SK-N-SH (cell line): ENCODE measurements around the gene MMP23B. TPM values are rescaled to one million over a fixed set of nuclear protein-coding genes. Genes with fewer than 3 reads are reported as not detected.
A peak's percentile ranks its signal among the peaks of the same experiment; 100 is the strongest.

ENCODE experiments used
- CTCF ChIA-PET: fragments of 300-600, 350-600 bp; formaldehyde crosslinking; extraction: SDS; loops from one replicate; lab custom pipeline; 2021; lab: Yijun Ruan, JAX
- POLR2A ChIA-PET: fragments of 350-600 bp; sonication (Branson Sonifier 250); formaldehyde crosslinking; extraction: SDS; loops from one replicate; lab custom pipeline; 2020; ENCODE audit warnings: antibody characterized with exemption, inconsistent platforms; lab: Yijun Ruan, JAX
- DNase-seq: peaks from one replicate; pipeline ENCODE4 v3.0.0; 2012
- H2AFZ ChIP-seq: fragments of 200-600 bp; sonication (generic); 2 replicates; pipeline ENCODE4 v1.8.1; 2016; ENCODE audit warnings: antibody characterized with exemption, mild to moderate bottlenecking, low read depth
- H3F3A ChIP-seq: fragments of 200-600 bp; sonication (generic); replicated peaks from 2 replicates; pipeline ENCODE3; 2016; ENCODE audit warnings: antibody characterized with exemption, mild to moderate bottlenecking; ENCODE audit not compliant: insufficient read depth
- H3K27ac ChIP-seq, 2 experiments: fragments of 200-500 bp in 1 of 2; fragments of 200-600 bp in 1 of 2; sonication (Bioruptor generic) in 1 of 2; sonication (generic), shearing (Covaris generic) in 1 of 2; 2 replicates each; pipeline versions ENCODE4 v1.5.1 to v1.6.1; 2014 to 2016; ENCODE audit warnings: low read depth in 2 of 2, inconsistent platforms in 1 of 2, low read length in 1 of 2, mild to moderate bottlenecking in 1 of 2, mixed read lengths in 1 of 2
- H3K27me3 ChIP-seq: fragments of 200-600 bp; sonication (generic), shearing (Covaris generic); 2 replicates; pipeline ENCODE4 v1.6.1; 2016; ENCODE audit warnings: mixed run types; ENCODE audit not compliant: insufficient read depth
- H3K36me3 ChIP-seq, 2 experiments: fragments of 200-500 bp in 1 of 2; fragments of 200-600 bp in 1 of 2; sonication (Bioruptor generic) in 1 of 2; sonication (generic) in 1 of 2; replicated peaks in 1 of 2; 2 replicates each; pipeline versions ENCODE3 to v1.5.1; 2014 to 2016; ENCODE audit warnings: low read length in 1 of 2, mild to moderate bottlenecking in 1 of 2; ENCODE audit not compliant: insufficient read depth in 2 of 2, control insufficient read depth in 1 of 2
- H3K4me1 ChIP-seq, 2 experiments: fragments of 200-500 bp in 1 of 2; fragments of 200-600 bp in 1 of 2; sonication (Bioruptor generic) in 1 of 2; sonication (generic), shearing (Covaris generic) in 1 of 2; 2 replicates each; pipeline versions ENCODE4 v1.5.1 to v1.6.1; 2014 to 2016; ENCODE audit warnings: low read depth in 1 of 2, low read length in 1 of 2, mixed run types in 1 of 2; ENCODE audit not compliant: insufficient read depth in 2 of 2, control insufficient read depth in 1 of 2
- H3K4me2 ChIP-seq: fragments of 200-600 bp; sonication (generic), shearing (Covaris generic); 2 replicates; pipeline ENCODE4 v1.6.1; 2017; ENCODE audit warnings: mixed run types
- H3K4me3 ChIP-seq, 2 experiments: fragments of 200-500 bp in 1 of 2; fragments of 200-600 bp in 1 of 2; sonication (Bioruptor generic) in 1 of 2; sonication (generic), shearing (Covaris generic) in 1 of 2; 2 replicates each; pipeline versions ENCODE4 v1.5.1 to v1.8.1; 2014 to 2016; ENCODE audit warnings: low read depth in 2 of 2, inconsistent platforms in 1 of 2, low read length in 1 of 2, mild to moderate bottlenecking in 1 of 2, mixed read lengths in 1 of 2, moderate library complexity in 1 of 2
- H3K79me2 ChIP-seq: fragments of 200-600 bp; sonication (generic); 2 replicates; pipeline ENCODE4 v1.8.1; 2017; ENCODE audit warnings: mild to moderate bottlenecking; ENCODE audit not compliant: insufficient read depth
- H3K9ac ChIP-seq: fragments of 200-600 bp; sonication (generic); 2 replicates; pipeline ENCODE4 v1.6.1; 2017; ENCODE audit warnings: mixed run types
- H3K9me2 ChIP-seq: fragments of 200-600 bp; sonication (generic); 2 replicates; pipeline ENCODE4 v1.6.1; 2017; ENCODE audit warnings: mixed run types
- H3K9me3 ChIP-seq: fragments of 200-600 bp; sonication (generic); 2 replicates; pipeline ENCODE4 v1.6.1; 2017; ENCODE audit warnings: mixed run types, mild to moderate bottlenecking, moderate library complexity
- H4K20me1 ChIP-seq: fragments of 200-600 bp; sonication (generic); 2 replicates; pipeline ENCODE4 v1.6.1; 2017; ENCODE audit warnings: mild to moderate bottlenecking, mixed run types; ENCODE audit not compliant: insufficient read depth
- CHD2 ChIP-seq: fragments of 150-350 bp; IDR thresholded peaks from 2 replicates; pipeline ENCODE4 v1.6.1; 2018; ENCODE audit warnings: low read length; ENCODE audit not compliant: partially characterized antibody
- CTCF ChIP-seq: fragments of 200-600 bp; sonication (generic); IDR thresholded peaks from 2 replicates; pipeline ENCODE4 v1.6.1; 2017; ENCODE audit warnings: antibody characterized with exemption, mild to moderate bottlenecking, moderate library complexity
- FOXJ3 ChIP-seq: sonication (generic); formaldehyde crosslinking; IDR thresholded peaks from 2 replicates; pipeline ENCODE4 v1.5.1; 2020; ENCODE audit warnings: mild to moderate bottlenecking, missing genetic modification reagents
- GABPA ChIP-seq: IDR thresholded peaks from 2 replicates; pipeline ENCODE4 v1.4.0; 2012; ENCODE audit warnings: low read depth, mild to moderate bottlenecking
- IRF3 ChIP-seq: fragments of 150-350 bp; IDR thresholded peaks from 2 replicates; pipeline ENCODE4 v1.6.1; 2016; ENCODE audit warnings: mild to moderate bottlenecking, low read depth, low read length
- MXI1 ChIP-seq: IDR thresholded peaks from 2 replicates; pipeline ENCODE4 v1.6.1; 2012; ENCODE audit warnings: mild to moderate bottlenecking, low read depth, low read length, improper control_type of control experiment
- NRF1 ChIP-seq: IDR thresholded peaks from 2 replicates; pipeline ENCODE4 v1.6.1; 2012; ENCODE audit warnings: low read depth, mild to moderate bottlenecking, low read length
- POLR2AphosphoS5 ChIP-seq: IDR thresholded peaks from 2 replicates; pipeline ENCODE4 v1.6.1; 2012; ENCODE audit warnings: low read depth, low read length
- RFX5 ChIP-seq: IDR thresholded peaks from 2 replicates; pipeline ENCODE4 v1.6.1; 2012; ENCODE audit warnings: mild to moderate bottlenecking, improper control_type of control experiment, low read length
- SIN3A ChIP-seq: IDR thresholded peaks from 2 replicates; pipeline ENCODE4 v1.6.1; 2012; ENCODE audit warnings: low read depth, mild to moderate bottlenecking, low read length, moderate library complexity, borderline replicate concordance
- TAF1 ChIP-seq: IDR thresholded peaks from 2 replicates; pipeline ENCODE4 v1.6.1; 2012; ENCODE audit warnings: low read depth, mild to moderate bottlenecking, low read length, moderate library complexity, borderline replicate concordance
- YY1 ChIP-seq: IDR thresholded peaks from 2 replicates; pipeline ENCODE4 v1.4.0; 2012; ENCODE audit warnings: low read depth, mild to moderate bottlenecking
- WGBS: methylation state at CpG from one replicate; pipeline ENCODE4 v1.1.6; 2017; ENCODE audit warnings: low lambda C conversion rate; 5-methylcytosine and 5-hydroxymethylcytosine counted together
- polyA plus RNA-seq, 3 experiments: library from polyadenylated mRNA; depleted of rRNA; stranded (reverse); fragments of >200 nt; gene quantifications; 2 replicates each; pipeline ENCODE4 v1.2.3, GENCODE V29; 2012

Gene MMP23B
- polyA plus RNA-seq, 1 of the 3 experiments (the other 2 are of a cell fraction), result 1.2 TPM

- Histone ChIP-seq H3F3A (no peaks in the 10 kb centered on the region), H3K4me3 (peak overlapping the region; percentile 86 to 88), H4K20me1 (peaks cover 10% of the 10 kb centered on the region), H3K79me2 (peaks cover 41% of the 10 kb centered on the region), H3K4me2 (peak overlapping the region; percentile 92), H2AFZ (no peak overlapping the region), H3K9ac (peak overlapping the region; percentile 100; the same call in 1 of the 2 replicates), H3K9me2 (no peaks in the 10 kb centered on the region), H3K27ac (peak overlapping the region in 1 of 2 experiments; percentile 99; a peak in 1 of 4 replicates), H3K27me3 (no peaks in the 10 kb centered on the region), H3K4me1 (peaks cover 0 to 18% of the 10 kb centered on the region in 2 experiments; a peak in 1 of 4 replicates), H3K36me3 (peaks cover 3 to 7% of the 10 kb centered on the region in 2 experiments), H3K9me3 (no peaks in the 10 kb centered on the region)
- no peak for TF ChIP-seq POLR2AphosphoS5
- peak; percentile 55; the same call in 1 of the 2 replicates for TF ChIP-seq MXI1
- 19% methylated on average over 21 of the region's 30 CpGs for WGBS
- ChIA-PET POLR2A (interaction anchor here (1.5 to 2.0 kb wide), 3 partner anchors 10 to 59 kb away, joined by 3 to 4 read pairs (median 4); no protein-coding TSS in a partner anchor), CTCF (interaction anchor here (0.7 to 1.4 kb wide), 5 partner anchors 10 to 1976 kb away, joined by 3 to 5 read pairs (median 3); no protein-coding TSS in a partner anchor)
- no peak for DNase-seq
Measured at GRCh38 chr1:1614204-1614953, 17.6 kb upstream of the MMP23B start.

GRCh38 chr1:1614954-1615255, 17.1 kb upstream of the MMP23B start:
- no peaks in the 10 kb centered on the region for H3K9me3 ChIP-seq
- no peak overlapping the region for H2AFZ ChIP-seq
- TF ChIP-seq MXI1 (peak; percentile 9; the same call in 1 of the 2 replicates), YY1 (no peak)
- ChIA-PET POLR2A (interaction anchor here (1.5 to 2.0 kb wide), 3 partner anchors 9 to 59 kb away, joined by 3 to 4 read pairs (median 4); no protein-coding TSS in a partner anchor), CTCF (interaction anchor here (1.0 to 1.4 kb wide), 3 partner anchors 10 to 294 kb away, joined by 3 to 5 read pairs (median 3); no protein-coding TSS in a partner anchor)
- H3K36me3 ChIP-seq, result peaks cover 3 to 7% of the 10 kb centered on the region in 2 experiments
- H3K79me2 ChIP-seq, result peaks cover 43% of the 10 kb centered on the region
- H4K20me1 ChIP-seq, result peaks cover 10% of the 10 kb centered on the region
- H3K27me3 ChIP-seq, result no peaks in the 10 kb centered on the region
- H3K4me3 ChIP-seq, result peak overlapping the region; percentile 86 to 88
- 2% methylated on average over 17 of the region's 23 CpGs for WGBS
- peak overlapping the region; percentile 92 for H3K4me2 ChIP-seq
- peaks cover 0 to 18% of the 10 kb centered on the region in 2 experiments; a peak in 1 of 4 replicates for H3K4me1 ChIP-seq
- H3F3A ChIP-seq, result no peaks in the 10 kb centered on the region
- no peaks in the 10 kb centered on the region for H3K9me2 ChIP-seq
- peak overlapping the region in 1 of 2 experiments; percentile 99; a peak in 1 of 4 replicates for H3K27ac ChIP-seq
- no peak for DNase-seq
- peak overlapping the region; percentile 100; the same call in 1 of the 2 replicates for H3K9ac ChIP-seq

GRCh38 chr1:1615256-1616044, 16.5 kb upstream of the MMP23B start, which contains the start of gene MIB2:
MIB2 (plus strand) TSS chr1:1615500; CDS start chr1:1623453, 7,953 bp downstream.
- Histone ChIP-seq H3F3A (no peaks in the 10 kb centered on the region), H3K36me3 (peaks cover 3 to 7% of the 10 kb centered on the region in 2 experiments), H3K9ac (peak within 1 kb of the TSS; percentile 100), H3K4me3 (peak within 1 kb of the TSS; percentile 86 to 88), H3K4me1 (peaks cover 0 to 18% of the 10 kb centered on the region in 2 experiments; a peak in 1 of 4 replicates), H4K20me1 (peaks cover 10% of the 10 kb centered on the region), H3K4me2 (peak within 1 kb of the TSS; percentile 92), H3K27me3 (no peaks in the 10 kb centered on the region), H3K79me2 (peaks cover 49% of the 10 kb centered on the region), H3K9me3 (no peaks in the 10 kb centered on the region), H3K27ac (peak within 1 kb of the TSS; percentile 99), H2AFZ (no peak within 1 kb of the TSS), H3K9me2 (no peaks in the 10 kb centered on the region)
- ChIA-PET POLR2A (interaction anchor here (0.6 to 2.0 kb wide), 6 partner anchors 9 to 208 kb away, joined by 3 to 4 read pairs (median 3); partner anchors contain the start of gene FNDC10), CTCF (no interaction called here)
- 0% methylated on average over 3 of the region's 107 CpGs for WGBS
- peak; percentile 100 for DNase-seq
- TF ChIP-seq FOXJ3 (CRISPR knock-in tag) (no peak), TAF1 (peak; percentile 59; the same call in 1 of the 2 replicates), IRF3 (no peak), POLR2AphosphoS5 (peak; percentile 64; the same call in 1 of the 2 replicates), NRF1 (peak; percentile 94), CTCF (no peak), GABPA (peak; percentile 79), RFX5 (peak; percentile 95), MXI1 (peak; percentile 90), CHD2 (peak; percentile 20), SIN3A (peak; percentile 58; the same call in 1 of the 2 replicates)
